Central memory CD8-positive, alpha-beta T cell (primary cell): Measurements from ENCODE around the gene BMAL1.
"Not testable (repeated sequence)": the region's sequence is repeated elsewhere in the genome, so short reads cannot be mapped to it uniquely, and the experiment has no call there.

ENCODE experiments used
- ATAC-seq: fragments of 150-1000 bp; cut with Tn5 transposase; replicated peaks from 2 replicates; pipeline ENCODE4 v1.10.0; 2022; ENCODE audit warnings: mild to moderate bottlenecking, moderate FRiP score, moderate number of reproducible peaks; ENCODE audit not compliant: poor library complexity, severe bottlenecking; ENCODE audit errors: extremely low read depth
- DNase-seq, 2 donors: peaks; one replicate each; pipeline ENCODE4 v3.0.0; 2021; ENCODE audit warnings: low spot score in 2 of 2
- H3K27ac Mint-ChIP-seq: one replicate; pipeline ENCODE4 v1.8.0; 2022; ENCODE audit warnings: low read depth, mild to moderate bottlenecking, moderate library complexity, mixed read lengths
- H3K27me3 Mint-ChIP-seq: one replicate; pipeline ENCODE4 v1.8.0; 2022; ENCODE audit warnings: mixed read lengths
- H3K36me3 Mint-ChIP-seq: one replicate; pipeline ENCODE4 v1.8.0; 2022; ENCODE audit warnings: mild to moderate bottlenecking, moderate library complexity, mixed read lengths; ENCODE audit not compliant: insufficient read depth
- H3K4me1 Mint-ChIP-seq: one replicate; pipeline ENCODE4 v1.8.0; 2022; ENCODE audit warnings: mixed read lengths
- H3K4me3 Mint-ChIP-seq: one replicate; pipeline ENCODE4 v1.8.0; 2022; ENCODE audit warnings: mild to moderate bottlenecking, moderate library complexity, mixed read lengths
- H3K9me3 Mint-ChIP-seq: one replicate; pipeline ENCODE4 v1.8.0; 2022; ENCODE audit warnings: mixed read lengths

Gene BMAL1

GRCh38 chr11:13249992-13250391 is 27.6 kb upstream of the BMAL1 start:
- no peaks in the 10 kb centered on the region for H3K9me3 Mint-ChIP-seq
- H3K4me3 Mint-ChIP-seq, result no peak overlapping the region
- no peak overlapping the region for H3K27ac Mint-ChIP-seq
- ATAC-seq (no peak), DNase-seq (no peak)
- no peaks in the 10 kb centered on the region for H3K4me1 Mint-ChIP-seq
- H3K27me3 Mint-ChIP-seq, result peaks cover 30% of the 10 kb centered on the region
- no peaks in the 10 kb centered on the region for H3K36me3 Mint-ChIP-seq

- Mint-ChIP-seq H3K4me3 (no peak overlapping the region), H3K4me1 (no peaks in the 10 kb centered on the region), H3K36me3 (no peaks in the 10 kb centered on the region), H3K27me3 (peaks cover 10% of the 10 kb centered on the region), H3K9me3 (no peaks in the 10 kb centered on the region), H3K27ac (no peak overlapping the region)
- no peak for ATAC-seq
- no peak for DNase-seq
These were observed 25.6 kb upstream of the BMAL1 start for GRCh38 chr11:13251966-13252365.

- Mint-ChIP-seq H3K27me3 (peaks cover 5% of the 10 kb centered on the region), H3K27ac (no peak overlapping the region), H3K9me3 (no peaks in the 10 kb centered on the region), H3K36me3 (no peaks in the 10 kb centered on the region), H3K4me1 (no peaks in the 10 kb centered on the region), H3K4me3 (no peak overlapping the region)
- no peak for DNase-seq
- ATAC-seq, result no peak
These were observed 25.2 kb upstream of the BMAL1 start for GRCh38 chr11:13252438-13252837.

GRCh38 chr11:13256216-13256615 is 21.4 kb upstream of the BMAL1 start:
- ATAC-seq (no peak), DNase-seq (no peak)
- Mint-ChIP-seq H3K36me3 (no peaks in the 10 kb centered on the region), H3K4me3 (no peak overlapping the region), H3K4me1 (peaks cover 7% of the 10 kb centered on the region), H3K9me3 (no peaks in the 10 kb centered on the region), H3K27ac (no peak overlapping the region), H3K27me3 (no peaks in the 10 kb centered on the region)

GRCh38 chr11:13258061-13258460 is 19.5 kb upstream of the BMAL1 start:
- not testable (repeated sequence) for H3K27me3 Mint-ChIP-seq, H3K4me3 Mint-ChIP-seq, H3K4me1 Mint-ChIP-seq, DNase-seq, H3K9me3 Mint-ChIP-seq, H3K27ac Mint-ChIP-seq, H3K36me3 Mint-ChIP-seq, ATAC-seq

GRCh38 chr11:13258855-13259254 is 18.7 kb upstream of the BMAL1 start:
- H3K27ac Mint-ChIP-seq, result no peak overlapping the region
- H3K36me3 Mint-ChIP-seq, result no peaks in the 10 kb centered on the region
- H3K4me3 Mint-ChIP-seq, result no peak overlapping the region
- H3K9me3 Mint-ChIP-seq, result no peaks in the 10 kb centered on the region
- no peaks in the 10 kb centered on the region for H3K27me3 Mint-ChIP-seq
- ATAC-seq, result no peak
- no peak for DNase-seq
- H3K4me1 Mint-ChIP-seq, result peaks cover 7% of the 10 kb centered on the region

GRCh38 chr11:13259374-13259773 is 18.2 kb upstream of the BMAL1 start:
- DNase-seq (no peak), ATAC-seq (no peak)
- Mint-ChIP-seq H3K36me3 (no peaks in the 10 kb centered on the region), H3K4me3 (no peak overlapping the region), H3K27me3 (no peaks in the 10 kb centered on the region), H3K4me1 (peaks cover 7% of the 10 kb centered on the region), H3K27ac (no peak overlapping the region), H3K9me3 (no peaks in the 10 kb centered on the region)

GRCh38 chr11:13260201-13260962 is 17.2 kb upstream of the BMAL1 start:
- Mint-ChIP-seq H3K27ac (no peak overlapping the region), H3K27me3 (no peaks in the 10 kb centered on the region), H3K4me3 (no peak overlapping the region), H3K4me1 (peaks cover 7% of the 10 kb centered on the region), H3K9me3 (no peaks in the 10 kb centered on the region), H3K36me3 (no peaks in the 10 kb centered on the region)
- ATAC-seq, result no peak
- DNase-seq, result no peak

GRCh38 chr11:13260963-13261588 is 16.5 kb upstream of the BMAL1 start:
- no peak for DNase-seq
- no peaks in the 10 kb centered on the region for H3K36me3 Mint-ChIP-seq

GRCh38 chr11:13261591-13262061 is 16.0 kb upstream of the BMAL1 start:
- H3K4me1 Mint-ChIP-seq, result peaks cover 7% of the 10 kb centered on the region
- DNase-seq, result no peak
- ATAC-seq, result no peak
- H3K4me3 Mint-ChIP-seq, result no peak overlapping the region
- no peak overlapping the region for H3K27ac Mint-ChIP-seq
- no peaks in the 10 kb centered on the region for H3K9me3 Mint-ChIP-seq
- peaks cover 10% of the 10 kb centered on the region for H3K27me3 Mint-ChIP-seq
- H3K36me3 Mint-ChIP-seq, result no peaks in the 10 kb centered on the region

More at GRCh38 chr11:13260963-13261588, 16.5 kb upstream of the BMAL1 start:
- no peak overlapping the region for H3K27ac Mint-ChIP-seq
- peaks cover 7% of the 10 kb centered on the region for H3K4me1 Mint-ChIP-seq
- peaks cover 6% of the 10 kb centered on the region for H3K27me3 Mint-ChIP-seq
- H3K9me3 Mint-ChIP-seq, result no peaks in the 10 kb centered on the region
- ATAC-seq, result no peak
- no peak overlapping the region for H3K4me3 Mint-ChIP-seq

GRCh38 chr11:13262096-13262495 is 15.5 kb upstream of the BMAL1 start:
- Mint-ChIP-seq H3K27ac (no peak overlapping the region), H3K36me3 (no peaks in the 10 kb centered on the region), H3K9me3 (no peaks in the 10 kb centered on the region)

GRCh38 chr11:13268791-13269190 is 8.8 kb upstream of the BMAL1 start:
- H3K36me3 Mint-ChIP-seq, result peaks cover 1% of the 10 kb centered on the region
- ATAC-seq (no peak), DNase-seq (no peak)
- no peaks in the 10 kb centered on the region for H3K9me3 Mint-ChIP-seq
- peaks cover 44% of the 10 kb centered on the region for H3K27me3 Mint-ChIP-seq
- H3K27ac Mint-ChIP-seq, result no peak overlapping the region
- H3K4me3 Mint-ChIP-seq, result no peak overlapping the region
- H3K4me1 Mint-ChIP-seq, result no peaks in the 10 kb centered on the region

More at GRCh38 chr11:13262096-13262495, 15.5 kb upstream of the BMAL1 start:
- H3K4me1 Mint-ChIP-seq, result peaks cover 7% of the 10 kb centered on the region
- DNase-seq (no peak), ATAC-seq (no peak)
- H3K27me3 Mint-ChIP-seq, result peaks cover 10% of the 10 kb centered on the region
- H3K4me3 Mint-ChIP-seq, result no peak overlapping the region

- Mint-ChIP-seq H3K4me1 (no peaks in the 10 kb centered on the region), H3K27me3 (peaks cover 54% of the 10 kb centered on the region)
These were observed 7.8 kb upstream of the BMAL1 start for GRCh38 chr11:13269775-13270174.

More at GRCh38 chr11:13269775-13270174, 7.8 kb upstream of the BMAL1 start:
- Mint-ChIP-seq H3K9me3 (no peaks in the 10 kb centered on the region), H3K36me3 (peaks cover 1% of the 10 kb centered on the region), H3K27ac (no peak overlapping the region), H3K4me3 (no peak overlapping the region)
- no peak for ATAC-seq
- DNase-seq, result no peak
